HCT116 (cell line): Measurements from ENCODE around the gene NPIPB2. TPM values are rescaled to one million over a fixed set of nuclear protein-coding genes. Genes with fewer than 3 reads are reported as not detected.

Experiments used
- ATAC-seq: fragments of 200-7000 bp; cut with Tn5 transposase; 2 replicates; pipeline ENCODE4 v1.9.1; 2020; ENCODE audit warnings: mild to moderate bottlenecking, moderate library complexity
- BruUV-seq: library from RNA; stranded (reverse); fragments of 400-500 nt; replicated peaks from 2 replicates; lab custom pipeline; 2021; lab: Mats Ljungman, UMichigan
- CTCF ChIA-PET: fragments of 300-600 bp; sonication (Branson Sonifier 250); formaldehyde crosslinking; loops from one replicate; lab custom pipeline; 2021; ENCODE audit warnings: antibody characterized with exemption; lab: Charles Lee
- POLR2A ChIA-PET: fragments of 300-600, 350-600 bp; sonication (Branson Sonifier 250); formaldehyde crosslinking; loops from one replicate; lab custom pipeline; 2021; ENCODE audit warnings: antibody characterized with exemption; lab: Charles Lee
- RAD21 ChIA-PET, 2 experiments: fragments of 300-600 bp; sonication (Branson Sonifier 250); formaldehyde crosslinking; loops; one replicate each; lab custom pipeline; 2023; ENCODE audit warnings: low total read pairs in 2 of 2; ENCODE audit not compliant: uncharacterized antibody in 2 of 2, unreplicated experiment in 2 of 2, low non-redundant PET in 1 of 2; lab: Charles Lee
- DNase-seq: peaks from one replicate; pipeline ENCODE4 v3.0.0-alpha.2; 2010; ENCODE audit warnings: low read depth, low spot score
- H2AFZ ChIP-seq: fragments of 200-600 bp; shearing (Covaris generic), sonication (generic); 2 replicates; pipeline ENCODE4 v1.6.1; 2017; ENCODE audit warnings: low read depth, mixed run types, mixed read lengths, antibody characterized with exemption, low read length; ENCODE audit not compliant: poor library complexity, severe bottlenecking
- H3K27ac ChIP-seq: 2 replicates; pipeline ENCODE4 v1.5.1; 2012; ENCODE audit warnings: low read depth, low read length
- H3K27me3 ChIP-seq: fragments of 200-600 bp; sonication (generic); 2 replicates; pipeline ENCODE4 v1.6.1; 2016; ENCODE audit warnings: mixed run types, low read length, mixed read lengths; ENCODE audit not compliant: insufficient read depth
- H3K36me3 ChIP-seq, 2 experiments: fragments of 200-500 bp in 1 of 2; fragments of 200-600 bp in 1 of 2; sonication (Bioruptor generic) in 1 of 2; sonication (generic) in 1 of 2; 2 replicates each; pipeline versions ENCODE4 v1.5.1 to v1.6.1; 2014 to 2016; ENCODE audit warnings: low read length in 2 of 2, inconsistent platforms in 1 of 2, mixed read lengths in 1 of 2, mixed run types in 1 of 2; ENCODE audit not compliant: insufficient read depth in 2 of 2, control insufficient read depth in 1 of 2
- H3K4me1 ChIP-seq, 2 experiments: fragments of 200-600 bp in 1 of 2; sonication (generic) in 1 of 2; 2 replicates each; pipeline versions ENCODE4 v1.5.1 to v1.6.1; 2012 to 2017; ENCODE audit warnings: low read length in 2 of 2, inconsistent platforms in 1 of 2, mild to moderate bottlenecking in 1 of 2, mixed read lengths in 1 of 2, mixed run types in 1 of 2, moderate library complexity in 1 of 2; ENCODE audit not compliant: insufficient read depth in 2 of 2, control insufficient read depth in 1 of 2
- H3K4me2 ChIP-seq: fragments of 200-600 bp; sonication (generic); 2 replicates; pipeline ENCODE4 v1.6.1; 2017; ENCODE audit warnings: mixed run types, low read length, mixed read lengths
- H3K4me3 ChIP-seq, 2 experiments: fragments of 200-600 bp in 1 of 2; sonication (generic) in 1 of 2; replicated peaks in 1 of 2; 2 replicates each; pipeline ENCODE4 v1.5.1; 2011 to 2016; ENCODE audit warnings: low read length in 2 of 2, control low read depth in 1 of 2, low read depth in 1 of 2, mild to moderate bottlenecking in 1 of 2, mixed read lengths in 1 of 2, mixed run types in 1 of 2
- H3K79me2 ChIP-seq: fragments of 200-600 bp; sonication (generic); 2 replicates; pipeline ENCODE4 v1.6.1; 2017; ENCODE audit warnings: mild to moderate bottlenecking, mixed run types, low read length, moderate library complexity, mixed read lengths; ENCODE audit not compliant: insufficient read depth
- H3K9ac ChIP-seq: fragments of 200-600 bp; sonication (generic); 2 replicates; pipeline ENCODE4 v1.6.1; 2016; ENCODE audit warnings: low read length, mixed read lengths
- H3K9me2 ChIP-seq: fragments of 200-600 bp; sonication (generic), shearing (Covaris generic); 2 replicates; pipeline ENCODE4 v1.6.1; 2017; ENCODE audit warnings: mixed run types, mild to moderate bottlenecking, moderate library complexity; ENCODE audit not compliant: insufficient read depth
- H3K9me3 ChIP-seq, 2 experiments: fragments of 200-500 bp in 1 of 2; fragments of 200-600 bp in 1 of 2; sonication (Bioruptor generic) in 1 of 2; sonication (generic) in 1 of 2; 2 replicates each; pipeline ENCODE4 v1.6.1; 2014 to 2017; ENCODE audit warnings: low read length in 2 of 2, mixed read lengths in 2 of 2, inconsistent platforms in 1 of 2, low read depth in 1 of 2, mild to moderate bottlenecking in 1 of 2, mixed run types in 1 of 2, moderate library complexity in 1 of 2; ENCODE audit not compliant: control insufficient read depth in 1 of 2, insufficient read depth in 1 of 2
- H4K20me1 ChIP-seq: fragments of 200-600 bp; sonication (generic), shearing (Covaris generic); 2 replicates; pipeline ENCODE4 v1.6.1; 2017; ENCODE audit warnings: mixed run types, mild to moderate bottlenecking, moderate library complexity; ENCODE audit not compliant: insufficient read depth
- ATF3 ChIP-seq: IDR thresholded peaks from 2 replicates; pipeline ENCODE4 v1.6.1; 2012
- CTCF ChIP-seq, 3 experiments: fragments of 200-600 bp in 1 of 3; sonication (generic) in 1 of 3; IDR thresholded peaks in 2 of 3; conservative IDR thresholded peaks in 1 of 3; 2 replicates each; pipeline ENCODE4 v1.5.1; 2012 to 2017; ENCODE audit warnings: low read depth in 2 of 3, low read length in 2 of 3, antibody characterized with exemption in 1 of 3, borderline replicate concordance in 1 of 3, control low read depth in 1 of 3, mild to moderate bottlenecking in 1 of 3, mixed read lengths in 1 of 3, mixed run types in 1 of 3, moderate library complexity in 1 of 3; ENCODE audit not compliant: insufficient read depth in 1 of 3
- ELF1 ChIP-seq: IDR thresholded peaks from 2 replicates; pipeline ENCODE4 v1.6.1; 2012; ENCODE audit warnings: low read depth, borderline replicate concordance
- EZH2phosphoT487 ChIP-seq: fragments of 200-600 bp; IDR thresholded peaks from 2 replicates; pipeline ENCODE4 v1.6.1; 2018; ENCODE audit warnings: antibody characterized with exemption, borderline replicate concordance
- FOSL1 ChIP-seq: IDR thresholded peaks from 2 replicates; pipeline ENCODE4 v1.6.1; 2012; ENCODE audit warnings: low read depth
- JUND ChIP-seq: IDR thresholded peaks from 2 replicates; pipeline ENCODE4 v1.6.1; 2012
- POLR2A ChIP-seq: IDR thresholded peaks from 2 replicates; pipeline ENCODE4 v1.7.0; 2011; ENCODE audit warnings: borderline replicate concordance; ENCODE audit not compliant: insufficient read depth, insufficient read length; ENCODE audit errors: extremely low read depth
- RAD21 ChIP-seq: IDR thresholded peaks from 2 replicates; pipeline ENCODE4 v1.6.1; 2012; ENCODE audit warnings: low read depth, mild to moderate bottlenecking
- SP1 ChIP-seq: IDR thresholded peaks from 2 replicates; pipeline ENCODE4 v1.6.1; 2012; ENCODE audit warnings: low read depth
- SRF ChIP-seq: IDR thresholded peaks from 2 replicates; pipeline ENCODE4 v1.6.1; 2012; ENCODE audit warnings: low read depth
- YY1 ChIP-seq: IDR thresholded peaks from 2 replicates; pipeline ENCODE4 v1.6.1; 2011; ENCODE audit warnings: low read length, low read depth, moderate library complexity, mild to moderate bottlenecking; ENCODE audit not compliant: insufficient replicate concordance; ENCODE audit errors: extremely low read depth
- ZBTB33 ChIP-seq: IDR thresholded peaks from 2 replicates; pipeline ENCODE4 v1.6.1; 2011; ENCODE audit warnings: mild to moderate bottlenecking, low read length, moderate library complexity; ENCODE audit not compliant: insufficient replicate concordance; ENCODE audit errors: extremely low read depth
- ZFX ChIP-seq: fragments of 450-650 bp; IDR thresholded peaks from 2 replicates; pipeline ENCODE4 v1.6.1; 2017
- ZNF274 ChIP-seq: fragments of 200-500 bp; sonication (Bioruptor generic); IDR thresholded peaks from 2 replicates; pipeline ENCODE4 v1.6.1; 2014; ENCODE audit warnings: mild to moderate bottlenecking, low read depth, low read length, inconsistent platforms
- intact Hi-C: fragments of 100-400 bp; cut with micrococcal nuclease; formaldehyde crosslinking; loops from 2 replicates; pipeline ENCODE4 v1.10.0; 2022
- total RNA-seq: library from RNA; stranded (reverse); gene quantifications from one replicate; pipeline ENCODE4 v1.2.1, GENCODE V29; 2021; ENCODE audit not compliant: unreplicated experiment
- TF ChIP-seq, protein P1 (sequence below): IDR thresholded peaks from 2 replicates; pipeline ENCODE4 v1.6.1; 2012

NPIPB2 gene
- total RNA-seq, 1 experiment from 2014 or later: 10.7 TPM

- intact Hi-C loops: no loop called here
- no peak overlapping the region for H3K9ac ChIP-seq
- no peaks in the 10 kb centered on the region for H3K9me3 ChIP-seq
- no peaks in the 10 kb centered on the region for H3K9me2 ChIP-seq
- ChIA-PET RAD21 (no interaction called here), CTCF (no interaction called here), POLR2A (no interaction called here)
- no peak overlapping the region for H3K4me3 ChIP-seq
- no peaks in the 10 kb centered on the region for H3K27me3 ChIP-seq
- no peaks in the 10 kb centered on the region for H3K4me1 ChIP-seq
- ATAC-seq (no peak), DNase-seq (no peak)
- H3K79me2 ChIP-seq: no peaks in the 10 kb centered on the region
- H3K27ac ChIP-seq: no peak overlapping the region
- no peak overlapping the region for H3K4me2 ChIP-seq
- no peak for TF ChIP-seq JUND
- no peak for TF ChIP-seq YY1
- TF ChIP-seq ELF1: no peak
- BruUV-seq: no TSS peak
- no peak overlapping the region for H2AFZ ChIP-seq
- H4K20me1 ChIP-seq: no peaks in the 10 kb centered on the region
- no peaks in the 10 kb centered on the region for H3K36me3 ChIP-seq
Observed at GRCh38 chr16:11985250-11985649, 43.4 kb upstream of the NPIPB2 start.

- ChIA-PET CTCF (no interaction called here), RAD21 (no interaction called here), POLR2A (interaction anchor here (1.0 kb wide), 1 partner anchor 68 kb away, joined by 4 read pairs; no protein-coding TSS in a partner anchor)
- peaks cover 8% of the 10 kb centered on the region; the same call in 1 of the 2 replicates for H3K79me2 ChIP-seq
- H3K9me3 ChIP-seq: no peaks in the 10 kb centered on the region
- no peak overlapping the region for H3K4me2 ChIP-seq
- no peaks in the 10 kb centered on the region for H4K20me1 ChIP-seq
- H3K36me3 ChIP-seq: no peaks in the 10 kb centered on the region
- intact Hi-C loops: no loop called here
- no peak overlapping the region for H3K27ac ChIP-seq
- BruUV-seq: no TSS peak
- no peak overlapping the region for H3K9ac ChIP-seq
- H2AFZ ChIP-seq: no peak overlapping the region
- no peak overlapping the region for H3K4me3 ChIP-seq
- ATAC-seq (no peak), DNase-seq (no peak)
- no peaks in the 10 kb centered on the region for H3K9me2 ChIP-seq
- H3K4me1 ChIP-seq: peaks cover 2 to 15% of the 10 kb centered on the region in 2 experiments; a peak in 3 of 4 replicates
- H3K27me3 ChIP-seq: no peaks in the 10 kb centered on the region
- TF ChIP-seq ELF1 (no peak), EZH2phosphoT487 (no peak), RAD21 (no peak), ATF3 (no peak), POLR2A (no peak), FOSL1 (no peak), ZFX (no peak), SP1 (no peak), ZBTB33 (no peak), CTCF (IDR thresholded peaks at IDR 0.05 in 2 of 3, conservative IDR thresholded peaks at IDR 0.05 in 1 of 3; ENCODE audit: borderline replicate concordance in 1 of 3, insufficient read depth in 1 of 3, low read depth in 2 of 3, low read length in 2 of 3) (no peak), SRF (no peak), ZNF274 (no peak)
- TF ChIP-seq, protein P1, sequence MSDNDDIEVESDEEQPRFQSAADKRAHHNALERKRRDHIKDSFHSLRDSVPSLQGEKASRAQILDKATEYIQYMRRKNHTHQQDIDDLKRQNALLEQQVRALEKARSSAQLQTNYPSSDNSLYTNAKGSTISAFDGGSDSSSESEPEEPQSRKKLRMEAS: no peak
Observed at GRCh38 chr16:11980136-11980844, 38.4 kb upstream of the NPIPB2 start.
